GM12878 (cell line): ENCODE data around the gene ABHD17C. TPM values are rescaled to one million over a fixed set of nuclear protein-coding genes. Genes with fewer than 3 reads are reported as not detected.

Experiments
- BHLHE40 ChIP-seq, 2 experiments: fragments of 450-650 bp in 1 of 2; IDR thresholded peaks; 2 replicates each; pipeline ENCODE4 v1.6.1; 2011 to 2017; ENCODE audit warnings: low read depth in 2 of 2, borderline replicate concordance in 1 of 2, improper control_type of control experiment in 1 of 2, low read length in 1 of 2, mild to moderate bottlenecking in 1 of 2
- CREB1 ChIP-seq: IDR thresholded peaks from 2 replicates; pipeline ENCODE4 v1.6.1; 2012; ENCODE audit warnings: low read depth, mild to moderate bottlenecking, inconsistent platforms
- CREM ChIP-seq: IDR thresholded peaks from 2 replicates; pipeline ENCODE4 v1.6.1; 2014; ENCODE audit warnings: antibody characterized with exemption, low read depth
- EED ChIP-seq: sonication (generic); IDR thresholded peaks from 2 replicates; pipeline ENCODE4 v1.6.1; 2016; ENCODE audit warnings: antibody characterized with exemption, low read depth
- EP300 ChIP-seq, 2 experiments: fragments of 150-350 bp in 1 of 2; IDR thresholded peaks; 2 replicates each; pipeline ENCODE4 v1.6.1; 2011 to 2012; ENCODE audit warnings: low read depth in 2 of 2, low read length in 2 of 2, borderline replicate concordance in 1 of 2, improper control_type of control experiment in 1 of 2, inconsistent platforms in 1 of 2; ENCODE audit not compliant: control insufficient read depth in 1 of 2
- FOS ChIP-seq: IDR thresholded peaks from 3 replicates; pipeline ENCODE4 v1.6.1; 2011; ENCODE audit warnings: borderline replicate concordance; ENCODE audit not compliant: insufficient read length; ENCODE audit errors: extremely low read depth
- GABPA ChIP-seq: IDR thresholded peaks from 2 replicates; pipeline ENCODE4 v1.6.1; 2014; ENCODE audit warnings: antibody characterized with exemption, low read depth, mild to moderate bottlenecking, inconsistent platforms
- HSF1 ChIP-seq: fragments of 150-350 bp; IDR thresholded peaks from 2 replicates; pipeline ENCODE4 v1.6.1; 2014; ENCODE audit warnings: mild to moderate bottlenecking, low read depth, low read length
- MTA3 ChIP-seq: IDR thresholded peaks from 2 replicates; pipeline ENCODE4 v1.6.1; 2012; ENCODE audit warnings: low read length, inconsistent platforms, borderline replicate concordance
- NBN ChIP-seq: fragments of 450-650 bp; IDR thresholded peaks from 2 replicates; pipeline ENCODE4 v1.6.1; 2016
- NKRF ChIP-seq: fragments of 450-650 bp; conservative IDR thresholded peaks from 2 replicates; pipeline ENCODE4 v1.6.1; 2017; ENCODE audit warnings: mild to moderate bottlenecking, moderate library complexity
- PAX5 ChIP-seq: IDR thresholded peaks from 2 replicates; pipeline ENCODE4 v1.6.1; 2011; ENCODE audit warnings: low read depth, low read length, borderline replicate concordance
- PBX3 ChIP-seq: IDR thresholded peaks from 2 replicates; pipeline ENCODE4 v1.6.1; 2011; ENCODE audit warnings: mild to moderate bottlenecking, low read depth, low read length, moderate library complexity; ENCODE audit not compliant: insufficient replicate concordance
- RAD21 ChIP-seq: IDR thresholded peaks from 2 replicates; pipeline ENCODE4 v1.6.1; 2011; ENCODE audit warnings: mild to moderate bottlenecking, low read depth, low read length, moderate library complexity; ENCODE audit not compliant: insufficient read depth
- SMAD1 ChIP-seq: fragments of 450-650 bp; IDR thresholded peaks from 2 replicates; pipeline ENCODE4 v1.6.1; 2018; ENCODE audit warnings: mild to moderate bottlenecking, low read depth; ENCODE audit not compliant: partially characterized antibody
- SMC3 ChIP-seq: IDR thresholded peaks from 2 replicates; pipeline ENCODE4 v1.6.1; 2011; ENCODE audit warnings: low read length, improper control_type of control experiment, borderline replicate concordance
- SPI1 ChIP-seq: IDR thresholded peaks from 2 replicates; pipeline ENCODE4 v1.6.1; 2011; ENCODE audit warnings: low read depth, mild to moderate bottlenecking, low read length, moderate library complexity, borderline replicate concordance; ENCODE audit not compliant: insufficient read depth
- YBX1 ChIP-seq: fragments of 450-650 bp; IDR thresholded peaks from 2 replicates; pipeline ENCODE4 v1.6.1; 2016; ENCODE audit warnings: antibody characterized with exemption
- ZBED1 ChIP-seq: IDR thresholded peaks from 2 replicates; pipeline ENCODE4 v1.6.1; 2016; ENCODE audit warnings: borderline replicate concordance
- ZBTB4 ChIP-seq: fragments of 450-650 bp; formaldehyde crosslinking; IDR thresholded peaks from 2 replicates; pipeline ENCODE4 v1.4.0; 2022; ENCODE audit warnings: mild to moderate bottlenecking, moderate library complexity
- ZNF207 ChIP-seq: fragments of 450-650 bp; IDR thresholded peaks from 2 replicates; pipeline ENCODE4 v1.6.1; 2014; ENCODE audit warnings: antibody characterized with exemption, mild to moderate bottlenecking, borderline replicate concordance
- ZNF217 ChIP-seq: fragments of 450-650 bp; IDR thresholded peaks from 2 replicates; pipeline ENCODE4 v1.6.1; 2017; ENCODE audit warnings: antibody characterized with exemption, mild to moderate bottlenecking
- ZNF24 ChIP-seq: fragments of 450-650 bp; IDR thresholded peaks from 2 replicates; pipeline ENCODE4 v1.6.1; 2017; ENCODE audit warnings: antibody characterized with exemption, mild to moderate bottlenecking
- ZNF384 ChIP-seq: IDR thresholded peaks from 2 replicates; pipeline ENCODE4 v1.6.1; 2012; ENCODE audit warnings: low read depth, mild to moderate bottlenecking, low read length, improper control_type of control experiment, borderline replicate concordance
- polyA plus RNA-seq, 11 experiments: library from polyadenylated mRNA; depleted of rRNA in 4 of 11; unstranded in 6 of 11; stranded (reverse) in 5 of 11; fragments of >200 nt; fragmentation: Nextera tagmentation in 4 of 11; fragmentation: Illumina TruSeq in 1 of 11; extraction: Ambion mirVana in 4 of 11; extraction: Trizol in 1 of 11; gene quantifications; 1 replicate in 1 of 11; 2 replicates in 10 of 11; pipeline versions ENCODE4 v1.2.1 to v1.2.3, GENCODE V29; 2011 to 2016; ENCODE audit warnings: inconsistent platforms in 2 of 11, missing spikeins in 2 of 11, low read depth in 1 of 11
- total RNA-seq, 4 experiments: library from RNA; depleted of rRNA in 3 of 4; stranded (reverse); fragments of >200 nt in 3 of 4; fragmentation: Illumina TruSeq in 1 of 4; extraction: Trizol in 1 of 4; gene quantifications; 2 replicates each; pipeline versions ENCODE4 v1.2.1 to v1.2.3, GENCODE V29; 2013 to 2021

The ABHD17C gene
- total and polyA plus RNA-seq, 10 of the 15 experiments (the other 5 are each of a cell fraction or from before 2014, with no cell fraction given) = 0.92 to 11.4 (median 5.5) TPM

DNA sequence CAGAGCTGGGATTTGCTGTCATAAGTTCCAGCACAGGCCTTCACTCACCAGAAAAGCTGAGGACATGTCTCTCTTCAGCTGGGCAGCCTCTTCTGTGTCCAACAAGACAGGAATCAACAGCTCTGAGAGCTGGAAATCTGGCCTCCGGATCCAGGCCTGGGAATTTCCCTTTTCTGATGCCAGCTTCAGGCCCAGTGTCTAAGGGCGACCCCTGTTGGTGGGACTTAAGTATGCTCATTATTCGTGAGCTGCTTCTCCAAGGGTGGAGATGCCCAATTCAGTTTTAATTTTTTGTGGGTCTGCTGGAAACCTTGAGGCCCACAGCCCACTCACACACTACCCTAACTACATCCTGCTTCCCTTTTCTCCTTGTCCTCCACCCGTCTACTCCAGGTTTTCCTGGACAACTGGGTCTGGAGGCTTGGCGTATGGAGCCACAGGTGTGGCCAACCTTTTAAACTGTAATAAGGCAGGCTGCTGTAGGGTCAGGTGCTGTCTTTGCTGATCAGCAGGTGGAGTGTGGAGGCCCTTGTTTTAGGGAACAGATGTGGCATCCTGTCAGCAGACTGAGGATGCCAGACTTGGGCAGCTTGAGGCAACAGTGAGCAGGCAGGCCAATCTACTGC lies 81.4 kb downstream of the ABHD17C start (continued):
- TF ChIP-seq ZBTB4 = no peak
- TF ChIP-seq NKRF = no peak
- TF ChIP-seq CREM = no peak
- no peak for TF ChIP-seq MTA3
- no peak for TF ChIP-seq ZNF217
- no peak for TF ChIP-seq HSF1
- TF ChIP-seq ZNF207 = no peak
- no peak for TF ChIP-seq FOS
- no peak for TF ChIP-seq SMAD1
- no peak for TF ChIP-seq EP300 (IDR thresholded peaks at IDR 0.05; ENCODE audit: borderline replicate concordance in 1 of 2, control insufficient read depth in 1 of 2, low read depth in 2 of 2, low read length in 2 of 2)
- TF ChIP-seq ZNF24 = no peak
- peak; percentile 93 for TF ChIP-seq RAD21
- no peak for TF ChIP-seq CREB1
- no peak for TF ChIP-seq NBN
- TF ChIP-seq ZBED1 = no peak
- no peak for TF ChIP-seq PAX5
- no peak for TF ChIP-seq GABPA
- TF ChIP-seq BHLHE40 (IDR thresholded peaks at IDR 0.05; ENCODE audit: borderline replicate concordance in 1 of 2, low read depth in 2 of 2, low read length in 1 of 2) = no peak
- TF ChIP-seq YBX1 = no peak
- TF ChIP-seq ZNF384 = no peak
- no peak for TF ChIP-seq PBX3
- TF ChIP-seq SPI1 = no peak
- TF ChIP-seq SMC3 = peak; percentile 97
- no peak for TF ChIP-seq EED
